NCI-H1694 (cell line): ENCODE measurements around the gene RSPO1.
"Not testable (repeated sequence)": the region's sequence is repeated elsewhere in the genome, so short reads cannot be mapped to it uniquely, and the experiment has no call there.

Experiments used
- DNase-seq: peaks from one replicate; lab custom pipeline; 2025; lab: John Stamatoyannopoulos, UW

RSPO1 gene

DNA sequence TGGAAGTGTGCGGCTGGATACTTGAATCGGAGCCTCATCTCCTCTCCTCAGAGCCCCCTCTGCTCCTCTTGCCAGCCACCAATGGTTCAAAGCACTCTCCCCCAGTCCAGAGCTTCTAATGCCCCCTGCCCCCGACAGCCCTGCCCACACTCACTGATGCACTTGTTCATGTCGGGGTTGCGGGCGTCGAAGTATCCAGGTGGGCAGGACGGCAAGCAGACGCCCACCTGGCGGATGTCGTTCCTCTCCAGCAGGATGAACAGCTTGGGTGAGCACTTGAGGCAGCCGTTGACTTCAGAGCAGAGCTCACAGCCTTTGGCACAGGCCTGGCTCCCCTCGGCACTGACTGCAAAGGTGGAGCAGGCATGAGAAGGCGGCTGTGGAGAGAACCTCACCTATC lies 18.4 kb downstream of the RSPO1 start:
- DNase-seq, result no peak

DNA sequence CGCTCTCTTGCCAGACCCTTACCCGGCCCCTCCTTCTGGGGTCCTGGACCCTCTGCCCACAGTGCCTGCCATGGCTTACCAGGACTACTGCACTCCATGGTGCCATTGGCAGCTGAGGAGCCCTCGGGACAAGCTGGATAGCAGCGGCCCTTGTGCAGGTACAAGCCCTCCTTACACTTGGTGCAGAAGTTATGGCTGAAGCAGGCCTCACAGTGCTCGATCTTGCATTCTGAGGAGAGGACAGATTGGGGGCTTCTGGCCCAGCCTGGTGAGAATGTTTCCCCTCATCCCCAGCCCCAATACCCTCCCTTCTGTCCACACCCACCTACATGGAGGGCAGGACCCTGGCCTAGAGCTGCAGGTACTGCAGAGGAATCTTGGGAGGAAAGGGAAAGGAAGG lies 20.6 kb downstream of the RSPO1 start:
- DNase-seq, result no peak

DNA sequence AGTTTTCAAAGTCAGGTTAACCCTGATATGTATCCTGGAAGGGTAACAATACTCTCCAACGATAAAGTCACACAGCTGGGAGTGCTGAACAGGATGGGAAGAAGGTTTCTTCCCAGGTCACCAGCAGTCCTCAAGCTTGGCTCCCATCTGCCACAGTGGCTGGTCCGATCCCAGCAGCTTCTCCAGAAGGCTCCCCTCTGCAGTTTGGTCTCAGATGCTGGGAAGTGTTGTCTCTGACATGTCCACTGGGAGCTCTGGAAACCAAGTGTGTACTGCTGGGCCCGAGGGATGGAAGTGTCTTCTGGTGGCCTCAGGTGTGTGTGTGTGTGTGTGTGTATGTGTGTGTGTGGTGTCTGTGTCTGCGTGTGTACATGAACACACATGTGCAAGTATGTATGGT lies 22.5 kb downstream of the RSPO1 start:
- no peak for DNase-seq

DNA sequence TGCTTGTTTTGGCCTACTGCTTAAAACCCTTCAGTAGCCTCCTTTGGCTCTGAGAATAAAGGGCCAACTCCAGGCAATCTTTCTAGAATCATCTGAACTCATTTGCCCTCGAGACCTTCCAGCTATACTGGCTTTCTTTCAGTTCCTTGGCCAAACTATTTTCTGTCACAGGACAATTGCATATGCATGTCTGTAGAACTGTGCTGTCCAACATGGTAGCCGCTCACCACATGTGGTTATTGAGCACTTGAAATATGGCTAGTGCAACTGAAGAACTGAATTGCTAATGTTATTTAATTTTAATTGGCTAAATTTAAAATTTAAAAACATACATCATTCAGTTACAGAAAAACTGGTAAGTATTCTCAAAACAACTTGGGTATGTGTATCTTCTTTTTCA lies 24.7 kb downstream of the RSPO1 start:
- DNase-seq, result no peak

DNA sequence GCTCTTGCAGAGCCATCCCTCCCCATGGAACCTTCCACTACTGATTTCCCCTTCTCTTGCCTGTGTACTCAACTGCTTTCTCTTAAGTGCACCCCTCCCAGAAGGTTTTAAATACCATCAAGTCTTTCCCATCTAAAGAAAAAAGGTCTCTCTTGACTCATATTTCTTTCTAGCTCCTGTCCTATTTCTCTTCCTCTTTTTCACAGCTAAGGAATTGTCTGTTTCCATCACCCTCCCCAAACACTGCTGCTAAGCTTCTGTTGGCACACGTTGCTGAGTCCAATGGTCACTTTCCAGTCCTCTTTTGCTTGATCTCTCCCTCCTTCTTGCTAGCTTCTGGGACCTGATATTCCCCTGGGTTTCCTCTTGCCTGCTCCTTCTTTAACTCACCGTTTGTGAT lies 25.7 kb downstream of the RSPO1 start:
- no peak for DNase-seq

DNA sequence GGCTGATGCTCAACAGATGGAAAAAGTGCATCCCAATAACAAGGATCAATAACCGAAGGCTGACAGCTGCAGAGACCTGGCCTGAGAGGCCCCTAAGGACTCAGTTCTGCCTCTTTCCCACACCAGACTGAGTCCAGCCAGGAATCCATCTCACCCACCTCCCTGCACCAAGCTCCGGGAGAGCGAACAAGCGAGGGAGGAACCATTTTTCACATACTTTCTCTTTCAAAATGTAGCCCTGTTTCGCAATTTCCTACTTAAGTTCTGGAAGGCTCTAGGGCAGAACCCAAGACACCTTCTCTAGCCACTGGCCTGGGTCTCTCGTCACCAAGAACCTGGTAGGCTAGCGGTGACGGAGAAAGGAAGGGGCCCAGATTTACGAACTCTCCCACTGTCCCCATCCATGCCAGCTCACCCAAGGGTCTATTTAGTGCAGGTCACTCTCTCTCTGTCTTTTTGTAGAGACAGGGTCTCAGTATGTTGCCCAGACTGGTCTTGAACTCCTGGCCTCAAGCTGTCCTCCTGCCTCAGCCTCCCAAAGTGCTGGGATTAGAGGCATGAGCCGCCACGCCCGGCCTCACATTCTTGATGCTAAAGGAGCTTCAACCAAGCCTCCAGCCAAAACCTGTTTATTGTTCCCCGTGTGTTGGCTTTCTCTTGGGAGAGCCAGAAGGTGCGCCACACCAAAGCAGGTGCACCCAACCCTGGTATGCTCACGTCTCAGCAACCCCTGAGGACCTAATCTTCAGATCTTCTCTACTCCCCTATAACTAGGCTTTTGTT lies 28.0 kb downstream of the RSPO1 start:
- DNase-seq, result no peak

DNA sequence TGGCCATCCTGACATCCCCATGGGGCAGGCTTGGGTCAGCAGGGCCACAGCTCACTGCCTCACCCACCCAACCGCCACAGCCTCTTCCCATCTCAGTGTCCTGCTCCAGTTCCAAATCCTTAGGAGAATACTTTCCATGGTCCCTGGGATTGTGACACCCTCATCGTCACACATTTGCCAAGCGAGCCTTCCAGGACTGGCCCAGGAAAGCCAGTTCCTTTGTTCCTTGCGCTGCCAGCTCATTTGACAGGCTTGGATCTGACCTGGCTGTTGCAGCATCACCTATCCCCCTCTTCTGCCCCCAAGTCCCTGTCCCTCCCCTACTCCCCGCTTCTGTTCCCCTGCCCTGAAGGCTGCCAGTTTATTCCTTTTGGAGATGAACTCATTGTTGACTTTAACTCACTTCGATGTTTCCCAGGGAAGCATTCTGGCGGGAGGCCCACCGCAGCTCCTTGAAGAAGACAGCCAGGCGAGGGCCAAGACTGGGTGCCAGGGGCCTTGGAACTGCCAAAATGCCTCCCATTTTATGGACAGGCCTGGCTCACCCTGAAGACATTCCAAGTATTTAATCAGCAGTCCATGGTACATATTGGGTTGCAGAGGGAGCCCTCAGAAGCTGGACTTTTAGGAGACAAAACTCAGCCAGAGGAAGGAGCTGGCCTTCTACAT lies 28.8 kb downstream of the RSPO1 start:
- no peak for DNase-seq

DNA sequence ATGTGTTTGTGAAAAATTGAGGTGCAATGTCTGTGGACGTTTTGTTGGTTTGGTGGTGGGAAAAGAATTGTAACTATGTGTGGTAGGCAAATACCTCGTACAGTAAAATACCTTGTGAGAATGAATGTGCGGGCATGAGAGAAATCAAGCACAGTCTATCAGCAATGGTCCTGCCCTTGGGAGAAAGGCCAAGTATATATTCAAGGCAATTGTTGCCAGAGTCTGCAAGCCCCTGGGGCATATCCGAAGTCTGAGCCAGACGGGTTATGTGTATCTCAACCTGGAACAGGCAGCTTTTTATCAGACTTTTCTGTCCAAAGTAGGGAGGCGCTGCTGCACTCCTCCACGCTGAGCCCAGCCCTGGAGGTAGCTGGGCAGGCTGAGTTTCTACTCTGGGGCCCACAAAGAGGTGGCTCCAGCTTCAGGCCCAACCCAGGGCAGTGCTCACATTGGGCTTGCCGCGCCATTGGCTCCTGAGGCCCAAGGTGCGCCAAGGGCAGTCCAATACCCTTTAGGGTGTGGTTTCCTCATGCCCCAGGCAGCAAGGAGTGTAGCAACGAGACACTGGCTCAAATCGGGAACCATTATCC lies 29.5 kb downstream of the RSPO1 start:
- no peak for DNase-seq

DNA sequence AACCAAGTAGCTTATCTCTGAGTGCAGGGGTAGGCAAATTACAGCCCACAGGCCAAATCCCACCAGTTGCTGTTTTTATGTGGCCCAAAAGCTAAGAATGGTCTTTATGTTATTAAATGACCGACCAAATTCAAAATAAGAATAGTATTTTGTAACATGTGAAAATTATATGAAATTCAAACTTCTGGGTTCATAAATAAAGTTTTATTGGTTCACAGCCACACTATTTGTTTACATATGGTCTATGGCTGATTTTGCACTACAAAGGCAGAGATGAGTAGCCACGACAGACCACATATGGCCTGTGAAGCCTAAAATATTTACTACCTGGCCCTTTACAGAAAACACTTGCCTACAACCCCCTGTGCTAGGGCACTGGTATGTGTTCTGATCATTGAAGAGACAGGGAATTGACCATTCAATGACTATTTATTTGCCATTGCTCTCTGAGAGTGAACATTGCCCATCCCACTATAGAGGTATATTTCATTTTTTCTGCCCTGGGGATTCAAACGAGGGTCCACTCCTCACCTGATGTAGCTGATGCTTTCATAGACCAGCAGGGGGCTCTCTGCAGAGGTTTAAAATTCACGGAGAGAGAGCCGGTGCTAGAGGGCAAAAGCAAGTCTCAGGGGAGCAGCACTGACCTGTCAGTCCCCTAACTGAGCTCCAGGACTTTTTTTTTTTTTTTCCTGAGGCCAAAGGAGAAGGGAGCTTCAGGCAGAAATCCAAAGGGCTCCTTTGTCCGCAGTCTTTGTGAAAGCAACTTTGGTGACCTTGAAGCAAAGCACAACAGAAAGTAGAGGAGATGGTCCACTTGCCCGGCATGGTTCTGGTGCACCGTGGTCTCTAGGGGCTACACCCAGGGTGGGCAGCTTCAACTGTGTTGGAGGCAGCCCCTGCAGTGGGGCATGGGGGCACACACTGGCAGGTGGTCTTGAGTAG lies 31.7 kb downstream of the RSPO1 start:
- DNase-seq, result peak; percentile 7

DNA sequence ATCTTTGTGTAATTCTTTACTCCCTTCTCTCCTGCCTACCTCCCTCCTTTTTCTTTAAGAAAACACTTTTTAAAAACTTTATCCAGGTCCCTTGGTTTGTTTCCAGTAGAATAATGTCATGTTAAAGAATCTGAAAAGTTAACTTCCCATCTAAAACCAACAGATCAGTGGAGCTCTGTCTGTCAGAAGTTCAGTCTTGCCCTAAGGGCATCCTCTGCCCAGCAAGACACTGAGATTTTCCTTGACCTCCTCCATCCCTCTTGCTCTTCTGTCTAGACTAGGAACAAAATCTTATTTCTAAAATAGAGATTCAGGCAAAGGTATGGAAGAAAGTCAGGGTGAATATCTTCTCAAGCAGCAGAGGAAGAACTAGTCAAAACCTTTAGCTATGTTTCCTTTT lies 33.3 kb downstream of the RSPO1 start:
- DNase-seq, result no peak

DNA sequence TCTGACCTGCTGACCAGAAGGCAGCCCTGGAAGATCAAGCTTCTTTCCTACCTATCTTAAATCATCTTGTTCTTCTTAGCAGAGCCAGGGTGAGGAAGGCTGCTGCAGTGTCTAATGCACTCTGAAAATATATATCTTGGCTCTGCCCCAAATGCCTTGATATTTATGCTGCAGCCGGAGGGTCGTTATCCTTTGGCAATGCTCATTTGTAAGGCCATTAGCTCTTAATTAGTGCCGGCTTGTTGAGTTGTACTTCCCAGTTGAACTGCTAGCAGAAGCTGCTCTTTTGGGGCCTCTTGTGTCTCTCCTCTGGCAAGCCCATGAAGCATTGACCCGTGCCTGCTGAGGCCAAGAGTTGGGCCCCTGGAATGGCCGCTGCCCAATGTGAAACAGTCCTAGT lies 34.8 kb downstream of the RSPO1 start:
- DNase-seq, result no peak

DNA sequence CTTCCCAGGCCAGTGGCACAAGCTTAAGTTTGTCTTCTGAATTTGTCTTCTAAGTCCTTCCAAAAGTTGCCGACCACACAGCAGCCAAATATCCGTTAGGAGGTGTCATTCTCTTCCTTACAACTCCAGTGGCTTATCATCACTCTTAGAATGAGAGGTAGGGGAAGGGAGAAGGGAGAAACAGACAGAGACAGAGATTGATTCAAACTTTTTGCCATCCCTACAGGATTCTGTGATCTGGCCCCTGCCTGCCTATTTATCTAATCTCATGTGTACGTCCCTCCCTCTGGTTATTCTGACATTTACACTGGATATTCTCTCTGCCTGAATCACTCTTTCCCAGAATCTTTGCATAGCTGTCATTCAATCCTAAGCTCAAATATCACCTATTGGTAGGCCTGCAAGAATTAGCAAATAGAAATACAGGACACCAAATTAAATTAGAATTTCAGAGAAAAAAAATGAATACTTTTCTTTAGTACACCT lies 38.5 kb downstream of the RSPO1 start:
- no peak for DNase-seq

DNA sequence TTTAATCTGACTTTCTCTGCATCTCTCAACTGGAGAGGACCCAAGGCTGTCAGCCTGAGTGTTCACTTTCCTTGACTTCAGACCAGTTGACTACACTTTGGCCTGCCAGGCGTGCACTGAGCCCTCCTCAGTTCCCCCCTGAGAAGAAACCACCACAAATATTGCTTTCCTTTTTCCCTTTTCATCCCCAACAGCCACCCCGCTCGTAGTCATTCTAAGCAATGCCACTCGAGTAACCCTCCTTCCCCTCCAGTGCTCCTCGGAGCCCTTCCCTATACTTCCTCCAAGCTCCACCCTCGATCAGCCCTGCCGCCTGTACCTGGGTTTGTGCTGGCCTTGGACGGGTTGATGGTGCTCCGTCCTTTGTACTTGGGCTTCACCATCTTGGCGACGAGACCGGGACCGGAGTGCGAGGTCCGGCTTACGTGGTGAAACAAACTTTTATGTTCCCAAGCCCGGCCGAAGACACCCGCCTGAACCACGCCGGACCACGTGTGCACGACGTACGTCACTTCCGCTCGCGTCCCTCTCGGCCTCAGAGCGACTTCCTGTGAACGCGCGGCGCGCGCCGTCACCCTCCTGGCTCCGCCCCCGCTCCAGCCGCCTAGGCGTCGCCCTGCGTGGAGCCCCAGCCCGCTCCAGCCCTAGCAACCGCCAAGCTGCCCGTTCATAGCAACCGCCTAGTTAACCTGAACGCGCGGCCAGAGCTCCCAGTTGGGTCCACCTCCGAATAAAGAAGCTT lies 39.1 kb downstream of the RSPO1 start, which contains the start of gene GNL2:
GNL2 (minus strand) TSS at position 498 of the 742 bp plus-strand sequence; CDS start at position 383, 115 bp downstream.
- DNase-seq, result peak; percentile 83

DNA sequence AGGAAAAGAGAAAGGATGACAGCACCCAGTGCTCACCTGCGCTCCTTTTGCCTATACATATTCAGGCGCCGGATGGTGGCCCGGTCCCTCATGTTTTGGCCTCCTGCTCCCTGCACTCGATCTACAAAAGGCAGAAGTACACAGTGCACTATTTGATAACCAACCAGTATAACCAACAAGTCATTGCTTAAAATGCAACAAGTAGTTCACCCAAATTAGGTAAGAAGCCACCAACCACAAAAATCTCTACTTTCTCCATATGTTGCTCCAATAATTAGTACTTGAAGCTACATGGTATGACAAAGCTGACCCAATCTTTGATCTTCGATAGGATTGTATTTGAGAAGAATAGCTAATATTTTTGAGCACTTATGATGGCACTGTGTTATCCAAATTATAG lies 41.0 kb downstream of the RSPO1 start:
- no peak for DNase-seq

DNA sequence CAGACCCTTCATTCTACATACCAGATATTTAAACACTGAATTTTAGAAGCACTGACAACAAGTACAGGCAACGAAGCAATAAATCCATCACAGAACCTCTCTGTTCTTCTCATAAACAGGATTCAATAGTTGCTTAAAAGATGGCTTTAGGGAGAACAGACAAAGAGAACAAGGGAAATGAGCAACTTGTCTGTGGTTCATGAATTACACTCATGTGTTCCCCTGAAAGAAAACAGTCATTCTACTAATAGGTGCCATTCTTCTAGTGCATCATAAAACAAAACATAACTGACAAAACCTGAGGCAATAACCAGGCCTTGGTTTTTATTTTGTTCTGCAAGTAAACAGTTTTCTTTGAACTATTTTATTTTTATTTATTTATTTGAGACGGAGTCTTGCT lies 45.8 kb downstream of the RSPO1 start:
- DNase-seq, result no peak

DNA sequence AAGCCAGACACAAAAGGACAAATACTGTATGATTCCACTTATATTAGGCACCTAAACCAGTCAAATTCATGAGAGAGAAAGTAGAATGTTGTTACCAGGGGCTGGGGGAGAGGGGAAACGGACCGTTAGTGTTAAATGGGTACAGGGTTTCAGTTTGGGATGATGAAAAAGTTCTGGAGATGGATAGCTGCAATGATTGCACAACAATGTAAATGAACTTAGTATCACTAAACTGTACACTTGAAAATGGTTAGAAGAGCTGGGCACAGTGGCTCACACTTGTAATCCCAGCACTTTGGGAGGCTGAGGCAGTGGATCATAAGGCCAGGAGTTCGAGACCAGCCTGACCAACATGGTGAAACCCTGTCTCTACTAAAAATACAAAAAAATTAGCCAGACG lies 50.1 kb downstream of the RSPO1 start:
- DNase-seq, result not testable (repeated sequence)

DNA sequence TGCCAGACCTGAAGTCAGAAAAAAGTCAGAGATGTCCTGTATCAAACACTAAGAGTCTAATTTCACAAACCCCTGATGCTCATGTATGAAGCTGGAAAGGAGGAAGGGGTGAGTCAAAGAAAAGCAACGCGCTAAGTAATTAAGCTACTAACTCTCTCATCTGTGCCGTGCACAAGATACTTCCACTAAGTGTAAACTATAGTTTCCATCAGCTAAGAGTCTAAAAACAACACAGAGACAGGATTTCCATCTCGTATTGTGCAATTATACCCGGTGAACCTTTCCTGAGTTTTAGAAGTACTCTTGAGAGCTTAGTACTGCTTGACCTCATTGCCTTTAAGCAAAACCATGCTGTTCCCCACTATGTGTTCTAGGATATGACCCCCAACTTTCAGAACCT lies 59.0 kb downstream of the RSPO1 start:
- DNase-seq, result no peak

DNA sequence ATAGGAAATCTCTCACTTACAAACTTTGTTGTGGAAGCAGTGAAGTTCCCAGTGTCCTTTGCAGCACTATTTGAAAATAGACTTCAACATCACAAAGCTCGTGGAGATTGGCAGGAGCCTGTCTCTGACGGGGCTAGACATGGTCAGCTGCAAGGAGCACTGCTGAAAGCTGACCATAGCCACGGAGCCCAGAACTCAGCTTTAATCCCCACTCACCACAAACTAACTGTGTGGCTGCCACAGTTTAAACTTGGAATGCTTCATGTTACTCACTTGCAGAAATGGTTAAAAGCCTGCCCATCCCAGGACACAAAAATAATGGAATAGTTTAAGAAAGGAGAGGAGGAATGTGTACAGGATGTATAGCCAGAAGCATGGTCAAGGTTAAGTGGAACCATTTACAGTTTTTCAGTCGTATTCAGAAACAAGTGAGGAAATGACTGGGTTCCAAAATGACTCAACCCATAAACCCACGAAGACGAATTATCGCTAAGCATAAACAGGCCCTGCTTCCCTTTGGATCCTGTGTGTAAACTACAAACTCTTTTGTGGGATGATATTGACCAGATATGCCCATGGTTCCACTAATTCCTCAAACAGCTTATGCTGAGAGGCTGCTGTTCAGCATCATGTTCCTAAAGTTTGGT lies 59.7 kb downstream of the RSPO1 start:
- no peak for DNase-seq

DNA sequence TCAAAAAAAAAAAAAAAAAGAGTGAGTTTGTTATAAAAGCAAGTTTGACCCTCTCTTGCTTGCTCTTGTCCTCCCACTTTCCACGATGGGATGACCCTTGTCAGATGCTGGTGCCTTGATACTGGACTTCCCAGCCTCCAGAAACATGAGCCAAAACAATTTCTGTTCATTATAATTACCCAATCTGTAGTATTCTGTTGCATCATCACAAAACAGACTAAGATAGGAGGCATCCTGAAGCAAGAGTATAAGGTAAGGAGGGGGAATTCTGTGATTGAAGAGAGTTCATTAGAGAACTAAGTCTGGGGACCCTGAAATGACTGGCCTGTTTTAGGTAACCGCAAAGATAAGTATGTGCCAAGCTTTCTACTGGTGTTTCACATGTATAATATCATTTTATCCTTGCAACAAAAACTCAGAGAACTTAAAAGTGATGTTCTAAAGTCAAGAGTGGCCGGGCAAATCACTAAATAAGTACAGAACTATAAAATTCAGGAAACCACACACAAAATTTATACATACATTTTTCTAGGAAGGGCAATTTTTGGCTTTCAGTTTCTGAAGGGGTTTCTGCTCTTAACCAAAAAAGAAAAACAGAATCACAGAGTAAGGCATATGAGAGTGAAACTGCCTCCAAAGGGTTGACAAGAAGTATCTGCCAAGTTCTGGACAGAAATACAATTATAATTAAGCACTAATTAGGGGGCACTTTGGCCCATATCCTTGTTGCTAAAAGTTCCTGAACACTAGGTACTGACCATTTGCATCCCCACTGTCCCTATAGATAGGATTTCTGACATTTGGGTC lies 64.0 kb downstream of the RSPO1 start:
- DNase-seq, result no peak

DNA sequence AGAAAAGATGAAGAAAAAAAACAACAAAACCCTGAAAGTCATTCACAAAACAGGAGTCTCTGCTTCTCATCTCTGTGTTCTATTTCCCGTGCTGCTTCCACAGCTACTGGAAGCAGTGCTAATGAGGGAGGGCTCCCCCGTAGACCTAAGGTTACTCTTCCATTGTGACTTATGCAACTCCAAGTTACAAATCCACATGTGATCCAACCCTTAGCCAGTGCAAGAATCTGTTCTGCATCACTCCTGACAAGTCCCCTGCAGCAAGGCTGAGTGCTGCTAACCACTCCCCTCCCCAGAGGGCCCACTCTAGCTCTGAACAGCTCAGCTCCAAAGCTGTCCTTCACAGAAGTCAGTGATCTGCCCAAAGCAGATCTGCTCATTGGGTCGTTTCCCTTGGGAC lies 67.7 kb downstream of the RSPO1 start:
- no peak for DNase-seq
